Measurements from ENCODE around the gene USP35. TPM values are rescaled to one million over a fixed set of nuclear protein-coding genes. Genes with fewer than 3 reads are reported as not detected.
A peak's percentile ranks its signal among the peaks of the same experiment; 100 is the strongest.

USP35 gene
- total RNA-seq, 1 experiment from 2014 or later: 8.5 TPM

GRCh38 chr11:78256962-78257361 lies 68.2 kb downstream of the USP35 start:
- TF ChIP-seq EZH2phosphoT487 (IDR thresholded peaks at IDR 0.05; ENCODE audit: borderline replicate concordance, low read length) (no peak), CTCF (conservative IDR thresholded peaks at IDR 0.05; ENCODE audit: low read depth, low read length) (no peak), EZH2 (IDR thresholded peaks at IDR 0.05; ENCODE audit: low read length, unreplicated experiment) (no peak)
- no peak overlapping the region for H2AFZ ChIP-seq (ENCODE audit: low read length)
- peak; percentile 42 for ATAC-seq
- ChIA-PET CTCF (interaction anchor here (0.7 kb wide), 1 partner anchor 108 kb away, joined by 3 read pairs; no protein-coding TSS in a partner anchor), POLR2A (ENCODE audit: unreplicated experiment) (no interaction called here)
- intact Hi-C loops (cut with micrococcal nuclease): no loop called here
- H3K4me3 ChIP-seq (ENCODE audit: low read length): no peak overlapping the region
- no peak for DNase-seq
- H3F3A ChIP-seq (ENCODE audit: low read length, unreplicated experiment): no peaks in the 10 kb centered on the region
- H3K9me2 ChIP-seq (replicated peaks; ENCODE audit: low read length): no peaks in the 10 kb centered on the region
- no TSS peak for BruUV-seq (replicated peaks)
- H3K4me2 ChIP-seq (ENCODE audit: low read length): no peak overlapping the region
- H3K36me3 ChIP-seq (ENCODE audit: low read depth, low read length): no peaks in the 10 kb centered on the region
- no peaks in the 10 kb centered on the region for H3K79me2 ChIP-seq (ENCODE audit: low read length)
- no peaks in the 10 kb centered on the region for H3K27me3 ChIP-seq (ENCODE audit: low read length)
- no peak overlapping the region for H3K27ac ChIP-seq (ENCODE audit: low read length)
- H3K9me3 ChIP-seq (ENCODE audit: low read length): no peaks in the 10 kb centered on the region
- peaks cover 9% of the 10 kb centered on the region; the same call in 1 of the 2 replicates for H3K4me1 ChIP-seq (ENCODE audit: insufficient read depth, low read length)
- H3K9ac ChIP-seq (ENCODE audit: low read length): no peak overlapping the region
- H4K20me1 ChIP-seq (ENCODE audit: low read length): no peaks in the 10 kb centered on the region

- intact Hi-C loops (cut with micrococcal nuclease): no loop called here
- no peak for DNase-seq
- Histone ChIP-seq H4K20me1 (ENCODE audit: low read length) (no peaks in the 10 kb centered on the region), H3K79me2 (ENCODE audit: low read length) (no peaks in the 10 kb centered on the region), H3K27me3 (ENCODE audit: low read length) (no peaks in the 10 kb centered on the region), H2AFZ (ENCODE audit: low read length) (no peak overlapping the region), H3K4me1 (ENCODE audit: insufficient read depth, low read length) (peaks cover 9% of the 10 kb centered on the region; the same call in 1 of the 2 replicates), H3K9me3 (ENCODE audit: low read length) (no peaks in the 10 kb centered on the region), H3K36me3 (ENCODE audit: low read depth, low read length) (no peaks in the 10 kb centered on the region), H3F3A (ENCODE audit: low read length, unreplicated experiment) (no peaks in the 10 kb centered on the region), H3K9ac (ENCODE audit: low read length) (no peak overlapping the region), H3K4me3 (ENCODE audit: low read length) (no peak overlapping the region), H3K27ac (ENCODE audit: low read length) (no peak overlapping the region), H3K4me2 (ENCODE audit: low read length) (no peak overlapping the region), H3K9me2 (replicated peaks; ENCODE audit: low read length) (no peaks in the 10 kb centered on the region)
- no peak for TF ChIP-seq EZH2phosphoT487 (IDR thresholded peaks at IDR 0.05; ENCODE audit: borderline replicate concordance, low read length)
- no peak for ATAC-seq
- POLR2A ChIA-PET (ENCODE audit: unreplicated experiment): no interaction called here
- CTCF ChIA-PET: no interaction called here
- no TSS peak for BruUV-seq (replicated peaks)
Observed at GRCh38 chr11:78257654-78258053, 68.9 kb downstream of the USP35 start.

GRCh38 chr11:78259777-78260487 lies 71.2 kb downstream of the USP35 start:
- no peak overlapping the region for H3K9ac ChIP-seq (ENCODE audit: low read length)
- H4K20me1 ChIP-seq (ENCODE audit: low read length): no peaks in the 10 kb centered on the region
- DNase-seq (no peak), ATAC-seq (peak; percentile 61)
- no peaks in the 10 kb centered on the region for H3K27me3 ChIP-seq (ENCODE audit: low read length)
- POLR2A ChIA-PET (ENCODE audit: unreplicated experiment): no interaction called here
- peaks cover 4% of the 10 kb centered on the region; the same call in 1 of the 2 replicates for H3K4me1 ChIP-seq (ENCODE audit: insufficient read depth, low read length)
- no peaks in the 10 kb centered on the region for H3K9me3 ChIP-seq (ENCODE audit: low read length)
- no peaks in the 10 kb centered on the region for H3K9me2 ChIP-seq (replicated peaks; ENCODE audit: low read length)
- CTCF ChIA-PET: no interaction called here
- no peak overlapping the region for H3K4me3 ChIP-seq (ENCODE audit: low read length)
- intact Hi-C loops (cut with micrococcal nuclease): no loop called here
- H3K27ac ChIP-seq (ENCODE audit: low read length): no peak overlapping the region
- no peaks in the 10 kb centered on the region for H3K79me2 ChIP-seq (ENCODE audit: low read length)
- BruUV-seq (replicated peaks): no TSS peak
- H3F3A ChIP-seq (ENCODE audit: low read length, unreplicated experiment): no peaks in the 10 kb centered on the region
- no peak overlapping the region for H2AFZ ChIP-seq (ENCODE audit: low read length)
- TF ChIP-seq EZH2 (IDR thresholded peaks at IDR 0.05; ENCODE audit: low read length, unreplicated experiment): no peak
- no peak for TF ChIP-seq CTCF (conservative IDR thresholded peaks at IDR 0.05; ENCODE audit: low read depth, low read length)
- TF ChIP-seq EZH2phosphoT487 (IDR thresholded peaks at IDR 0.05; ENCODE audit: borderline replicate concordance, low read length): no peak
- H3K4me2 ChIP-seq (ENCODE audit: low read length): no peak overlapping the region
- no peaks in the 10 kb centered on the region for H3K36me3 ChIP-seq (ENCODE audit: low read depth, low read length)
